Measurements from ENCODE around the gene CCDC107. TPM values are rescaled to one million over a fixed set of nuclear protein-coding genes. Genes with fewer than 3 reads are reported as not detected.

Gene CCDC107
- total and polyA plus RNA-seq, 2 of the 13 experiments (the other 11 are each of a cell fraction or from before 2014, with no cell fraction given), result 7.1 to 15.2 TPM

DNA sequence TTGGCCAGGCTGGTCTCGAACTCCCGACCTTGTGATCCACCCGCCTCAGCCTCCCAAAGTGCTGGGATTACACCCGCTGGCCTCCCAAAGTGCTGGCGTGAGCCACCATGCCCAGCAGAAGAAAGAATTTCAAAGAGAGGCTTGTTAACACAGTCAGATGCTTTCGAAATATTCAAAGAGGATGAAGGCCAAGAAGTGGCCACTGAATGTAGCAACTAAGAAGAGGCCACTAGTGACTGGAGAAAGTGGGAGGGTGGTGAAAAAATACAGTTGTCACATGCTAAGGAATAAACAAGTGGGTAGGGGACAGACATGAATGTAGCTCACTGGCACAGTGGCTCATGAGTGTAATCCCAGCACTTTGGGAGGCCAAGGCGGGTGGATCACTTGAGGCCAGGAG is 44.6 kb downstream of the CCDC107 start:
- Histone ChIP-seq H3K27ac (ENCODE audit: extremely low read length, insufficient read depth, low read length) (no peak overlapping the region), H4K20me1 (ENCODE audit: insufficient read depth, low read length) (no peaks in the 10 kb centered on the region), H3K4me2 (ENCODE audit: low read depth, low read length) (no peak overlapping the region), H3K9me3 (ENCODE audit: low read length) (no peaks in the 10 kb centered on the region), H3K4me3 (replicated peaks in 1 of 3; ENCODE audit: insufficient read depth in 1 of 3, low read depth in 2 of 3, low read length in 3 of 3) (no peak overlapping the region), H3K4me1 (ENCODE audit: insufficient read depth, low read length) (no peaks in the 10 kb centered on the region), H2AFZ (ENCODE audit: low read length) (no peak overlapping the region), H3K79me2 (ENCODE audit: insufficient read depth, low read length) (no peaks in the 10 kb centered on the region), H3K27me3 (ENCODE audit: control insufficient read depth in 1 of 2, insufficient read depth in 2 of 2, low read length in 2 of 2) (no peaks in the 10 kb centered on the region), H3K9ac (ENCODE audit: insufficient read depth, low read depth, low read length) (no peak overlapping the region), H3K36me3 (replicated peaks in 1 of 2; ENCODE audit: control insufficient read depth in 1 of 2, insufficient read depth in 2 of 2, low read length in 2 of 2) (peaks cover 64 to 97% of the 10 kb centered on the region in 2 experiments)
- WGBS (ENCODE audit: low lambda C conversion rate), result 98% methylated on average over 7 of the region's 7 CpGs
- BruUV-seq (replicated peaks), result no TSS peak
- ChIA-PET POLR2A (no interaction called here), CTCF (ENCODE audit: low intra/inter-chr PET ratio, low total read pairs) (no interaction called here)
- FAIRE-seq (no peak), ATAC-seq (no peak), DNase-seq (ENCODE audit: low spot score) (no peak)
- intact Hi-C loops (cut with micrococcal nuclease; ENCODE audit: unreplicated experiment) (no loop called here), in situ Hi-C loops (cut with HindIII; ENCODE audit: extremely low pct_ligation_motif_present, low pct_unique_long_range_greater_than_20kb) (no loop called here)
- TF ChIP-seq NFIC (IDR thresholded peaks at IDR 0.05; ENCODE audit: low read length) (no peak), NFE2 (CRISPR knock-in tag; IDR thresholded peaks at IDR 0.05) (no peak), ZNF557 (CRISPR knock-in tag; IDR thresholded peaks at IDR 0.05) (no peak), HOXA7 (CRISPR knock-in tag; IDR thresholded peaks at IDR 0.05) (no peak), KLF13 (CRISPR knock-in tag; IDR thresholded peaks at IDR 0.05) (no peak), MAZ (IDR thresholded peaks at IDR 0.05; ENCODE audit: borderline replicate concordance, low read depth, low read length) (no peak), MAZ (CRISPR knock-in tag; IDR thresholded peaks at IDR 0.05; ENCODE audit: low read depth) (no peak), ZNF816 (CRISPR knock-in tag; IDR thresholded peaks at IDR 0.05; ENCODE audit: borderline replicate concordance) (no peak), EP300 (IDR thresholded peaks at IDR 0.05; ENCODE audit: low read depth in 2 of 2, low read length in 2 of 2) (no peak), EP300 (CRISPR knock-in tag; IDR thresholded peaks at IDR 0.05; ENCODE audit: borderline replicate concordance) (no peak)
- TF ChIP-seq, protein P1, sequence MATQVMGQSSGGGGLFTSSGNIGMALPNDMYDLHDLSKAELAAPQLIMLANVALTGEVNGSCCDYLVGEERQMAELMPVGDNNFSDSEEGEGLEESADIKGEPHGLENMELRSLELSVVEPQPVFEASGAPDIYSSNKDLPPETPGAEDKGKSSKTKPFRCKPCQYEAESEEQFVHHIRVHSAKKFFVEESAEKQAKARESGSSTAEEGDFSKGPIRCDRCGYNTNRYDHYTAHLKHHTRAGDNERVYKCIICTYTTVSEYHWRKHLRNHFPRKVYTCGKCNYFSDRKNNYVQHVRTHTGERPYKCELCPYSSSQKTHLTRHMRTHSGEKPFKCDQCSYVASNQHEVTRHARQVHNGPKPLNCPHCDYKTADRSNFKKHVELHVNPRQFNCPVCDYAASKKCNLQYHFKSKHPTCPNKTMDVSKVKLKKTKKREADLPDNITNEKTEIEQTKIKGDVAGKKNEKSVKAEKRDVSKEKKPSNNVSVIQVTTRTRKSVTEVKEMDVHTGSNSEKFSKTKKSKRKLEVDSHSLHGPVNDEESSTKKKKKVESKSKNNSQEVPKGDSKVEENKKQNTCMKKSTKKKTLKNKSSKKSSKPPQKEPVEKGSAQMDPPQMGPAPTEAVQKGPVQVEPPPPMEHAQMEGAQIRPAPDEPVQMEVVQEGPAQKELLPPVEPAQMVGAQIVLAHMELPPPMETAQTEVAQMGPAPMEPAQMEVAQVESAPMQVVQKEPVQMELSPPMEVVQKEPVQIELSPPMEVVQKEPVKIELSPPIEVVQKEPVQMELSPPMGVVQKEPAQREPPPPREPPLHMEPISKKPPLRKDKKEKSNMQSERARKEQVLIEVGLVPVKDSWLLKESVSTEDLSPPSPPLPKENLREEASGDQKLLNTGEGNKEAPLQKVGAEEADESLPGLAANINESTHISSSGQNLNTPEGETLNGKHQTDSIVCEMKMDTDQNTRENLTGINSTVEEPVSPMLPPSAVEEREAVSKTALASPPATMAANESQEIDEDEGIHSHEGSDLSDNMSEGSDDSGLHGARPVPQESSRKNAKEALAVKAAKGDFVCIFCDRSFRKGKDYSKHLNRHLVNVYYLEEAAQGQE (IDR thresholded peaks at IDR 0.05; ENCODE audit: borderline replicate concordance in 1 of 2, low read depth in 1 of 2, low read length in 2 of 2), result no peak
